MCF 10A (cell line): Measurements from ENCODE around the gene KIFC1. TPM values are rescaled to one million over a fixed set of nuclear protein-coding genes. Genes with fewer than 3 reads are reported as not detected.

Experiments used
- BruUV-seq: library from RNA; stranded (reverse); fragments of 400-500 nt; replicated peaks from 2 replicates; lab custom pipeline; 2021; lab: Mats Ljungman, UMichigan
- CTCF ChIA-PET: fragments of 300-600 bp; sonication (Branson Sonifier 250); formaldehyde crosslinking; extraction: SDS; loops from one replicate; lab custom pipeline; 2021; ENCODE audit warnings: antibody characterized with exemption, inconsistent platforms; lab: Yijun Ruan, JAX
- POLR2A ChIA-PET: fragments of 300-600, 350-650 bp; sonication (Branson Sonifier 250); formaldehyde crosslinking; extraction: SDS; loops from one replicate; lab custom pipeline; 2020; ENCODE audit warnings: antibody characterized with exemption, inconsistent platforms; lab: Yijun Ruan, JAX
- DNase-seq: peaks from one replicate; pipeline ENCODE4 v3.0.0-alpha.2; 2018; ENCODE audit not compliant: unreplicated experiment
- H3K27ac Mint-ChIP-seq: one replicate; pipeline ENCODE4 v1.8.0; 2022; ENCODE audit warnings: mild to moderate bottlenecking, low read depth, mixed read lengths; ENCODE audit not compliant: unreplicated experiment
- H3K27me3 Mint-ChIP-seq: one replicate; pipeline ENCODE4 v1.8.0; 2022; ENCODE audit warnings: mixed read lengths; ENCODE audit not compliant: insufficient read depth, unreplicated experiment
- H3K36me3 Mint-ChIP-seq: one replicate; pipeline ENCODE4 v1.8.0; 2022; ENCODE audit warnings: mild to moderate bottlenecking, moderate library complexity, mixed read lengths; ENCODE audit not compliant: insufficient read depth, unreplicated experiment
- H3K4me1 Mint-ChIP-seq: one replicate; pipeline ENCODE4 v1.8.0; 2022; ENCODE audit warnings: mixed read lengths; ENCODE audit not compliant: insufficient read depth, unreplicated experiment
- H3K4me3 Mint-ChIP-seq: one replicate; pipeline ENCODE4 v1.8.0; 2022; ENCODE audit warnings: mild to moderate bottlenecking, moderate library complexity, mixed read lengths; ENCODE audit not compliant: unreplicated experiment
- H3K9me3 Mint-ChIP-seq: one replicate; pipeline ENCODE4 v1.8.0; 2022; ENCODE audit warnings: mixed read lengths; ENCODE audit not compliant: unreplicated experiment
- CTCF ChIP-seq: fragments of 200-600 bp; IDR thresholded peaks from one replicate; pipeline ENCODE4 v1.8.0; 2022; ENCODE audit warnings: antibody characterized with exemption, mild to moderate bottlenecking; ENCODE audit not compliant: unreplicated experiment
- intact Hi-C: fragments of 100-400 bp; cut with micrococcal nuclease; formaldehyde crosslinking; loops from 2 replicates; pipeline ENCODE4 v1.14.1; 2022
- total RNA-seq: library from RNA; stranded (reverse); gene quantifications from 2 replicates; pipeline ENCODE4 v1.2.3, GENCODE V29; 2022

Gene KIFC1
- total RNA-seq, 1 experiment from 2014 or later = 27.1 TPM

DNA sequence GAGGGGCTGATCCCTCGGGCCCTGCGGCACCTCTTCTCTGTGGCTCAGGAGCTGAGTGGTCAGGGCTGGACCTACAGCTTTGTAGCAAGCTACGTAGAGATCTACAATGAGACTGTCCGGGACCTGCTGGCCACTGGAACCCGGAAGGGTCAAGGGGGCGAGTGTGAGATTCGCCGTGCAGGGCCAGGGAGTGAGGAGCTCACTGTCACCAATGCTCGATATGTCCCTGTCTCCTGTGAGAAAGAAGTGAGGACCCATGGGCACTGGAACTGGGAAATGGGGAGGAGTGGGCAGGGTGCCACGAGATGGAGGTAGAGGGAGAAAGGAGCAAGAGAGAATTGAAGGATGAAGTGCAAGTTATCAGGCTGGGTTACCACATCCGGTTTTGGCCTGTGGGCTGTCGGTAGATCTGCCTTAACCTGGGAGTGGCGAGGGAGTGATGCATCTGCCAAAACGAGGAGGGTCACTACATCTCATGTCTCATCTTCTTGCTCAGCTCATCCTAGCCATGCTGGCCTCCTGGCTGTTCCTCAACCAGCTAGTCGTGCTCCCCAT, 13.8 kb downstream of the KIFC1 start:
- H3K27ac Mint-ChIP-seq = peak overlapping the region; percentile 23
- peaks cover 26% of the 10 kb centered on the region for H3K36me3 Mint-ChIP-seq
- ChIA-PET POLR2A (no interaction called here), CTCF (interaction anchor here (0.7 to 1.9 kb wide), 4 partner anchors 9 to 389 kb away, joined by 3 to 5 read pairs (median 3); no protein-coding TSS in a partner anchor)
- no peak for TF ChIP-seq CTCF
- H3K4me3 Mint-ChIP-seq = no peak overlapping the region
- no TSS peak for BruUV-seq
- H3K27me3 Mint-ChIP-seq = no peaks in the 10 kb centered on the region
- H3K9me3 Mint-ChIP-seq = no peaks in the 10 kb centered on the region
- intact Hi-C loops = no loop called here
- peaks cover 9% of the 10 kb centered on the region for H3K4me1 Mint-ChIP-seq
- DNase-seq = no peak

DNA sequence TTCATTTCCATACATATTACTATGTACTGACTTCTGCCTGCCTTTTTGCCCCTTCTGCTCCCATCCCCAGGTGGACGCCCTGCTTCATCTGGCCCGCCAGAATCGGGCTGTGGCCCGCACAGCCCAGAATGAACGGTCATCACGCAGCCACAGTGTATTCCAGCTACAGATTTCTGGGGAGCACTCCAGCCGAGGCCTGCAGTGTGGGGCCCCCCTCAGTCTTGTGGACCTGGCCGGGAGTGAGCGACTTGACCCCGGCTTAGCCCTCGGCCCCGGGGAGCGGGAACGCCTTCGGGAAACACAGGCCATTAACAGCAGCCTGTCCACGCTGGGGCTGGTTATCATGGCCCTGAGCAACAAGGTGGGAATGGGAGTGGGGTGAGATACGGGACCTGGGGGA, 14.5 kb downstream of the KIFC1 start:
- POLR2A ChIA-PET = no interaction called here
- H3K36me3 Mint-ChIP-seq = peaks cover 22% of the 10 kb centered on the region
- no peaks in the 10 kb centered on the region for H3K9me3 Mint-ChIP-seq

DNA sequence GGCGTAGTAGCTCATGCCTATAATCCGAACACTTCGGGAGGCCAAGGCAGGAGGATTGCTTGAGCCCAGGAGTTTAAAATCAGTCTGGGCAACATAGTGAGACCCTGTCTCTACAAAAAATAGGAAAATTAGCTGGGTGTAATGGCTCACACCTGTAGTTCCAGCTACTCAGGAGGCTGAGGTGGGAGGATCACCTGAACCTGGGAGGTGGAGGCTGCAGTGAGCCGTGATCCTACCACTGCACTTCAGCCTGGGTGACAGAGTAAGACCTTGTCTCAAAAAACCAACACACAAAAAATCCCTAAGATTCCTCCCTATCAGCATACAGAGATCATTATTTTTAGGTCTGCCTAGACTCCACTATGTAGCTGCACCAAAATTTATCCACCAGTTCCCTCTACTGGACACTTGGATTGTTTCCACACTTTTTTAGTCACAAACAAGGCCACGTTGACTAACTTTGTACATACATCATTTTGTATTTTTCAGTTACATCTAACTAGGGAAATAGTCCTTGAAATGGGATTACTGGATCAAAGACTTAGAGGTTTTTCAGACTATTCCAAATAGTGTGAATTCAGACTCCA, 15.6 kb downstream of the KIFC1 start:
- no peak overlapping the region for H3K27ac Mint-ChIP-seq
- peaks cover 14% of the 10 kb centered on the region for H3K36me3 Mint-ChIP-seq
- CTCF ChIA-PET = interaction anchor here (0.6 to 1.3 kb wide), 6 partner anchors 12 to 707 kb away, joined by 3 to 4 read pairs (median 3); no protein-coding TSS in a partner anchor
- peak; percentile 33 for TF ChIP-seq CTCF
- intact Hi-C loops = loop anchor here (1.0 kb wide), 1 partner anchor 127 kb away; no protein-coding TSS in a partner anchor
- no peak overlapping the region for H3K4me3 Mint-ChIP-seq
- H3K27me3 Mint-ChIP-seq = no peaks in the 10 kb centered on the region
- BruUV-seq = no TSS peak
- peak; percentile 43 for DNase-seq
- H3K4me1 Mint-ChIP-seq = peaks cover 13% of the 10 kb centered on the region
- POLR2A ChIA-PET = interaction anchor here (0.8 to 4.0 kb wide), 4 partner anchors 15 to 136 kb away, joined by 3 to 12 read pairs (median 3); partner anchors contain the start of genes KIFC1, RGL2, RPS18 and VPS52
- H3K9me3 Mint-ChIP-seq = no peaks in the 10 kb centered on the region

More for the DNA sequence above, 14.5 kb downstream of the KIFC1 start:
- CTCF ChIA-PET = interaction anchor here (1.3 to 1.9 kb wide), 2 partner anchors 15 to 20 kb away, joined by 3 to 5 read pairs; no protein-coding TSS in a partner anchor
- intact Hi-C loops = no loop called here
- no peak for DNase-seq
- H3K4me3 Mint-ChIP-seq = no peak overlapping the region
- no peaks in the 10 kb centered on the region for H3K27me3 Mint-ChIP-seq
- no TSS peak for BruUV-seq
- peaks cover 9% of the 10 kb centered on the region for H3K4me1 Mint-ChIP-seq
- no peak overlapping the region for H3K27ac Mint-ChIP-seq
- TF ChIP-seq CTCF = no peak

GRCh38 chr6:33410050-33410710, 18.6 kb downstream of the KIFC1 start:
- BruUV-seq = no TSS peak
- Mint-ChIP-seq H3K27ac (peak overlapping the region; percentile 95), H3K27me3 (no peaks in the 10 kb centered on the region), H3K4me3 (peak overlapping the region; percentile 95), H3K36me3 (peaks cover 34% of the 10 kb centered on the region), H3K4me1 (peaks cover 22% of the 10 kb centered on the region), H3K9me3 (no peaks in the 10 kb centered on the region)
- intact Hi-C loops = loop anchor here (1.0 kb wide), 1 partner anchor 19 kb away; the partner anchor contains the start of gene KIFC1
- ChIA-PET CTCF (interaction anchor here (0.6 to 0.7 kb wide), 2 partner anchors 131 to 359 kb away, joined by 3 read pairs; no protein-coding TSS in a partner anchor), POLR2A (interaction anchor here (0.5 to 6.7 kb wide), 14 partner anchors 14 to 1789 kb away, joined by 3 to 35 read pairs (median 4); partner anchors contain the start of genes KIFC1, RPS18, VPS52 and ZBTB9)
- peak; percentile 98 for DNase-seq
- no peak for TF ChIP-seq CTCF
